Neural progenitor cell (in vitro differentiated cells): ENCODE results near the gene HS3ST2.

Experiments
- EZH2 ChIP-seq: fragments of 200-600 bp; sonication (generic); IDR thresholded peaks from 2 replicates; pipeline ENCODE4 v1.6.1; 2017; ENCODE audit warnings: antibody characterized with exemption, mild to moderate bottlenecking, moderate library complexity
- EZH2phosphoT487 ChIP-seq: fragments of 200-600 bp; sonication (generic); IDR thresholded peaks from 2 replicates; pipeline ENCODE4 v1.6.1; 2017; ENCODE audit warnings: antibody characterized with exemption
- TF ChIP-seq, protein P1 (sequence below): fragments of 200-600 bp; sonication (generic); IDR thresholded peaks from 2 replicates; pipeline ENCODE4 v1.5.1; 2017; ENCODE audit warnings: antibody characterized with exemption, mild to moderate bottlenecking

DNA sequence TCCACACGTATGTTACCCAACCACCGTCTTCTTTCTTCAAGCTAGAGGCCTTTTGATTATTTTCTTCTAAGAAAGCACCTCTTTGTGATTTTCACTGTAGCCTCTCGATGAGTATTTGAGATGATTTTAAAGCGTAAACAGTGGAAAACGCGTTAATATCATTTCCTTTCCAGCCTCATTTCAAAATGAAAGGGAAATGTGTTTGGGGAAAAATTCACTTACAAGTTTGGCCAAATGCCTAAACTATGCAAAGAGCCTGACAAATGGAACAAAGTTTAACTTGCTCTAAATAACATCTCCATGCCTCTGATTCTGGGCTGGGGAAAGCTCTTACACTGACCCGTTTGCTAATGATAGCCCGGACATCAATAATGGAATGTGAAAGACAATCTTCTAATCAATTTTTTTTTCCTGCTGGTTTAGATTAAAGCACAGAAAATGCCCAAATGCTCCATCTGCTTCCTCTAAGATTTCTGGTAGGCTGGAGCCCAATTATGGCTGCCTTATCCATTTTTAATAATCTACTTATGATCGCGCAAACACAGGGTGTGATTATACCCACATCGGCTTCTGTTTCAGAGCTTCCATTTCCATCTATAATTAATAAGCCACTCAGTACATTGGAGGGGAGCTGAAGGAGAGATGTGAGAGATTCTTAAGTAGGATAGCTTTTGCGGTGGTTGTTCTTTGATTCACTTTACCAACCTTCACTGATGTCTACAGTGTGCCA lies 43.5 kb downstream of the HS3ST2 start:
- TF ChIP-seq, protein P1, sequence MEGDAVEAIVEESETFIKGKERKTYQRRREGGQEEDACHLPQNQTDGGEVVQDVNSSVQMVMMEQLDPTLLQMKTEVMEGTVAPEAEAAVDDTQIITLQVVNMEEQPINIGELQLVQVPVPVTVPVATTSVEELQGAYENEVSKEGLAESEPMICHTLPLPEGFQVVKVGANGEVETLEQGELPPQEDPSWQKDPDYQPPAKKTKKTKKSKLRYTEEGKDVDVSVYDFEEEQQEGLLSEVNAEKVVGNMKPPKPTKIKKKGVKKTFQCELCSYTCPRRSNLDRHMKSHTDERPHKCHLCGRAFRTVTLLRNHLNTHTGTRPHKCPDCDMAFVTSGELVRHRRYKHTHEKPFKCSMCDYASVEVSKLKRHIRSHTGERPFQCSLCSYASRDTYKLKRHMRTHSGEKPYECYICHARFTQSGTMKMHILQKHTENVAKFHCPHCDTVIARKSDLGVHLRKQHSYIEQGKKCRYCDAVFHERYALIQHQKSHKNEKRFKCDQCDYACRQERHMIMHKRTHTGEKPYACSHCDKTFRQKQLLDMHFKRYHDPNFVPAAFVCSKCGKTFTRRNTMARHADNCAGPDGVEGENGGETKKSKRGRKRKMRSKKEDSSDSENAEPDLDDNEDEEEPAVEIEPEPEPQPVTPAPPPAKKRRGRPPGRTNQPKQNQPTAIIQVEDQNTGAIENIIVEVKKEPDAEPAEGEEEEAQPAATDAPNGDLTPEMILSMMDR = no peak
- TF ChIP-seq EZH2 (no peak), EZH2phosphoT487 (no peak)
